ENCODE results near the gene TUBA4B.

DNA sequence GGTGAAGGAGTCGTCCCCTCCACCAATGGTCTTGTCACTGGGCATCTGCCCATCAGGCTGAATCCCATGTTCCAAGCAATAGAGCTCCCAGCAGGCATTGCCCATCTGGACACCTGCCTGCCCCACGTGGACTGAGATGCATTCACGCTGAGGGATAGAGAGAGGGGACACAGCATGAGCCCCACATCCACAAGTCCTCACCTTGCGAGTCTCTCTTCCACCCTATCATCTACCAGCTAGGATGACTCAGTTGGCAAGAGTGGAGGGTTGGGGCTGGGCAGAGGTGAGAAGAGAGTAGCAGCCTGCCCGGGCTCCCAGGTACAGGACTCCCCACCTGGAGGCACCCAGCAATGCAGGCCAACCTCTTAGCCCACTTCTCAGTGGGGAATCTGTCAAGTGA lies 959 bp upstream of the TUBA4B start:
- TF ChIP-seq NFRKB (IDR thresholded peaks at IDR 0.05) = no peak
- no peak for TF ChIP-seq ARNT (IDR thresholded peaks at IDR 0.05)
- TF ChIP-seq TARDBP (IDR thresholded peaks at IDR 0.05) = no peak
- no peak for TF ChIP-seq L3MBTL2 (conservative IDR thresholded peaks at IDR 0.05)
- no peak for TF ChIP-seq BHLHE40 (IDR thresholded peaks at IDR 0.05; ENCODE audit: borderline replicate concordance)
- no peak for TF ChIP-seq LEF1 (IDR thresholded peaks at IDR 0.05; ENCODE audit: borderline replicate concordance)
- TF ChIP-seq PKNOX1 (IDR thresholded peaks at IDR 0.05) = no peak
- TF ChIP-seq FOXM1 (IDR thresholded peaks at IDR 0.05; ENCODE audit: borderline replicate concordance) = no peak
- no peak for TF ChIP-seq ELF4 (IDR thresholded peaks at IDR 0.05)
- no peak for TF ChIP-seq SUZ12 (IDR thresholded peaks at IDR 0.05)
- TF ChIP-seq SP1 (IDR thresholded peaks at IDR 0.05) = no peak
- TF ChIP-seq CTBP1 (IDR thresholded peaks at IDR 0.05; ENCODE audit: borderline replicate concordance) = no peak
- no peak for TF ChIP-seq FOXK2 (IDR thresholded peaks at IDR 0.05)
